Nephron (organoid): Measurements from ENCODE around the gene RAB31.
A peak's percentile ranks its signal among the peaks of the same experiment; 100 is the strongest.

ENCODE experiments used
- H3K27ac Mint-ChIP-seq, 3 experiments: 2 replicates each; pipeline ENCODE4 v1.8.0; 2020; ENCODE audit warnings: mixed read lengths in 3 of 3, mild to moderate bottlenecking in 2 of 3, moderate library complexity in 1 of 3
- H3K27me3 Mint-ChIP-seq: 2 replicates; pipeline ENCODE4 v1.8.0; 2021; ENCODE audit warnings: low read depth, mild to moderate bottlenecking, moderate library complexity, mixed read lengths
- H3K36me3 Mint-ChIP-seq: 2 replicates; pipeline ENCODE4 v1.8.0; 2020; ENCODE audit warnings: low read depth, mixed read lengths
- H3K4me1 Mint-ChIP-seq: 2 replicates; pipeline ENCODE4 v1.8.0; 2020; ENCODE audit warnings: mixed read lengths
- H3K4me3 Mint-ChIP-seq, 3 experiments: 2 replicates each; pipeline ENCODE4 v1.8.0; 2020; ENCODE audit warnings: mild to moderate bottlenecking in 3 of 3, mixed read lengths in 3 of 3, moderate library complexity in 2 of 3
- H3K9me3 Mint-ChIP-seq: 2 replicates; pipeline ENCODE4 v1.8.0; 2020; ENCODE audit warnings: mixed read lengths
- TF ChIP-seq, protein P1 (sequence below), 3 experiments: fragments of 200-600 bp; sonication (generic); IDR thresholded peaks; one replicate each; pipeline ENCODE4 v1.5.0; 2021; ENCODE audit warnings: antibody characterized with exemption in 3 of 3; ENCODE audit not compliant: unreplicated experiment in 3 of 3

Gene RAB31

DNA sequence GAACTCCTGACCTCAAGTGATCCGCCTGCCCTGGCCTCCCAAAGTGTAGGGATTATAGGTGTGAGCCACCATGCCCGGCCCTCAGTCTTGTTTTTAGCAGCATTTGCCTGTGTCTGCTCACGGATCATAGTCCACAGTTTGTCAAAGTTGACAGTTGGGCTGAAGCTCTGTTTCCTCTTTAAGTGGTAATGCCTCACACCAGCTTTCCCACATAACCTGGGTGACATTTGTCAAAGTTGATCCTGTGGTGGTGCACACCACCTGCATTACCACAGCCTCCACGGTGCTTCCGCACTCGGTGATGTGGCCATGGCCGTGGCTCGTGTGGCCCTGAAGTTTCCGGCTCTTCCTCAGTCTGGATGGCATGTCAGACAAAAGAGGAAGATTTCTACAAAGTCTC is 27.1 kb downstream of the RAB31 start:
- Mint-ChIP-seq H3K9me3 (no peaks in the 10 kb centered on the region), H3K4me1 (no peaks in the 10 kb centered on the region), H3K36me3 (no peaks in the 10 kb centered on the region), H3K27ac (no peak overlapping the region), H3K4me3 (no peak overlapping the region), H3K27me3 (no peaks in the 10 kb centered on the region)
- TF ChIP-seq, protein P1, sequence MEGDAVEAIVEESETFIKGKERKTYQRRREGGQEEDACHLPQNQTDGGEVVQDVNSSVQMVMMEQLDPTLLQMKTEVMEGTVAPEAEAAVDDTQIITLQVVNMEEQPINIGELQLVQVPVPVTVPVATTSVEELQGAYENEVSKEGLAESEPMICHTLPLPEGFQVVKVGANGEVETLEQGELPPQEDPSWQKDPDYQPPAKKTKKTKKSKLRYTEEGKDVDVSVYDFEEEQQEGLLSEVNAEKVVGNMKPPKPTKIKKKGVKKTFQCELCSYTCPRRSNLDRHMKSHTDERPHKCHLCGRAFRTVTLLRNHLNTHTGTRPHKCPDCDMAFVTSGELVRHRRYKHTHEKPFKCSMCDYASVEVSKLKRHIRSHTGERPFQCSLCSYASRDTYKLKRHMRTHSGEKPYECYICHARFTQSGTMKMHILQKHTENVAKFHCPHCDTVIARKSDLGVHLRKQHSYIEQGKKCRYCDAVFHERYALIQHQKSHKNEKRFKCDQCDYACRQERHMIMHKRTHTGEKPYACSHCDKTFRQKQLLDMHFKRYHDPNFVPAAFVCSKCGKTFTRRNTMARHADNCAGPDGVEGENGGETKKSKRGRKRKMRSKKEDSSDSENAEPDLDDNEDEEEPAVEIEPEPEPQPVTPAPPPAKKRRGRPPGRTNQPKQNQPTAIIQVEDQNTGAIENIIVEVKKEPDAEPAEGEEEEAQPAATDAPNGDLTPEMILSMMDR (IDR thresholded peaks at IDR 0.05; ENCODE audit: unreplicated experiment in 3 of 3), result no peak

DNA sequence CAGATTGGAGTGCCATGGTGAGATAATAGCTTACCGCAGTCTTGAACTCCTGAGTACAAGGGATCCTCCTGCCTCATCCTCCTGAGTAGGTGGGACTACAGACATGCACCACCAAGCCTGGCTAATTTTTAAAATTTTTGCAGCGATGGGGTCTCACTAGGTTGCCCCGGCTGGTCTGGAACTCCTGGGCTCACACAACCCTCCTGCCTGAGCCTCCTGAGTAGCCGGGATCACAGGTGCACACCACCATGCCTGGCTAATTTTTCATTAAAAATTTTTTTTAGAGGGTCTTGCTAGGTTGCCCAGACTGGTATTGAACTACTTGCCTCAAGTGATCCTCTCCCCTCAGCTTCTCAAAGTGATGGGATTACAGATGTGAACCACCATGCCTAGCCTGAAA is 27.8 kb downstream of the RAB31 start:
- TF ChIP-seq, protein P1 (IDR thresholded peaks at IDR 0.05; ENCODE audit: unreplicated experiment in 3 of 3), result no peak
- H3K4me1 Mint-ChIP-seq, result no peaks in the 10 kb centered on the region
- H3K36me3 Mint-ChIP-seq, result no peaks in the 10 kb centered on the region
- no peak overlapping the region for H3K27ac Mint-ChIP-seq
- no peaks in the 10 kb centered on the region for H3K27me3 Mint-ChIP-seq
- H3K4me3 Mint-ChIP-seq, result no peak overlapping the region
- no peaks in the 10 kb centered on the region for H3K9me3 Mint-ChIP-seq

DNA sequence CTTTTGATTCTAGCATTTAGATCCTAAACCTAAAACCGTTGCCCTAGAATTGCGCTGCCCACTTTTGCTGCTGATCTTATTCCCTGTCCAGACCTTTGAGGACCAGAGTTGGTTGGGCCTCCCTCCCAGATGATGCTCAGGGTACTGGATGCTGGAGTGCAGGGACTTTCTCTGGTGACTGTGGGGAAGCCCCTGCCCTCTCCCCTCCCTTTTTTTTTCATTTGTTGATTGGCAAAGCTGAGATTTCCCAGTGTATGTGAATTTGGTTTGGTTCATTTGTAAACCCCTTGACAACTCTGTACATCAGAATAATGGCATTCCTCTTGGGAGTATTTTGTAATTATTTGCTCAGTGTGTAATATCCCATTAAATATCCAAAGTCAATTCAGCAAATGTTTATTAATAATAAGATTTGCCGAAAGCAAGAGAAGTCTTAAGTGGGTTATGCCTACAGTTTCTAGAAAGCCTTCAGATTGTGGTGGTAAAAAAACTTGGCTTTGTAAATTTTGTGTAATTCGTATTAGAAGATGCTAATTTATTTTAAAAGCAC is 28.3 kb downstream of the RAB31 start:
- Mint-ChIP-seq H3K27ac (peak overlapping the region in 1 of 3 experiments; percentile 24), H3K27me3 (no peaks in the 10 kb centered on the region), H3K9me3 (no peaks in the 10 kb centered on the region), H3K4me3 (no peak overlapping the region), H3K36me3 (no peaks in the 10 kb centered on the region), H3K4me1 (no peaks in the 10 kb centered on the region)
- TF ChIP-seq, protein P1 (IDR thresholded peaks at IDR 0.05; ENCODE audit: unreplicated experiment in 3 of 3), result no peak

DNA sequence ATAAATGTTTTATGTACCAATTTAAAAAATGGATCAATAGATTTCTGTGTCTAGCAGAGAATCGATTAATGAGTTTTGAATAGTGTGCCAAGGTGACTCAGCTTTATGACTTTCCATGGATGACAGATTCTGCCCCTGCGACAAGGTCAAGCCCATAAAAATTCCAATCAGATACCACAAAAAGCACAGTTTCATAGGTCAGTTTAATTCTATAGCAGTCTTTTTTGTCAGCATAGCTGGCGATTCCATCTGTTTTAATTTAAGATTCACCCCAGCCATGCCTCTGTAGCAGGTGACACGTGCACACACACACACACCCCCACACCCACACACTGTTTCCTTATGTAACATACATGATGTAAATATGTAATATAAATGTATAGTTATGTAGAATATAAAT is 28.9 kb downstream of the RAB31 start:
- Mint-ChIP-seq H3K4me3 (no peak overlapping the region), H3K9me3 (no peaks in the 10 kb centered on the region), H3K4me1 (peaks cover 2% of the 10 kb centered on the region), H3K27me3 (no peaks in the 10 kb centered on the region), H3K27ac (no peak overlapping the region), H3K36me3 (no peaks in the 10 kb centered on the region)
- TF ChIP-seq, protein P1 (IDR thresholded peaks at IDR 0.05; ENCODE audit: unreplicated experiment in 3 of 3), result no peak

DNA sequence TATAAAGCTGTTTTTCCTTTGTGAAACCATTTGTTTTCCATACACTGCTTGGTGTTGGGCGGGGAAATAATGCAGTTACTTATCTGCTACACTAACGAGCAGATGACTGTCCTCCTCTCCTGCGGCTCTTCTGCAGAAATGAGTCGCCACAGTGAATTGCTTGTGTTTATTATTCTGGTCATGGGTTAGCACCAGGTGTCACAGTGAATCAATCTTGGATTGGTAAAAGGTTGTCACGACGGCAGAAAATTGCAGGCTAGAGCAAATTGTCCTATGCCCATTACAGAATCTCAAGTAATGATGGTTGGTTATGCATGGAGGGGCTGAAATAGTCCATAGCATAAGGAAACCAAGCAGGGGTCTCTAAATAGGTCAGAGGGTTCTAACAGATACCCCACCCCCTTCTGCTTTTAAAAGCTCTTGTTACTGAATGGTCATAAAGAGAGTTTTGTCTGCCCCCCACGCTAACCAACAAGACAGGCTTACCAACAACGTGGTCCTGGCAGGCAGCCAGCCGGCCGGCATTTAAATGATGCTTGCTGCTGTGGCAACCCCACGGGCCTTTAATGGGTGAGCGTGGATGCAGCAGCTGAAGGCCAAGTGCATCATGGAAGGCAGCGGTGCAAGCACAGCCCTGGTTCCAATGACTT is 29.5 kb downstream of the RAB31 start:
- H3K9me3 Mint-ChIP-seq, result no peaks in the 10 kb centered on the region
- H3K27ac Mint-ChIP-seq, result peak overlapping the region in 1 of 3 experiments; percentile 58
- peaks cover 8% of the 10 kb centered on the region for H3K4me1 Mint-ChIP-seq
- no peak overlapping the region for H3K4me3 Mint-ChIP-seq
- H3K27me3 Mint-ChIP-seq, result no peaks in the 10 kb centered on the region
- H3K36me3 Mint-ChIP-seq, result no peaks in the 10 kb centered on the region
- TF ChIP-seq, protein P1 (IDR thresholded peaks at IDR 0.05; ENCODE audit: unreplicated experiment in 3 of 3), result no peak
